ENCODE measurements around the gene FHIP1B. TPM values are rescaled to one million over a fixed set of nuclear protein-coding genes. Genes with fewer than 3 reads are reported as not detected.
A peak's percentile ranks its signal among the peaks of the same experiment; 100 is the strongest.
"Not testable (repeated sequence)": the region's sequence is repeated elsewhere in the genome, so short reads cannot be mapped to it uniquely, and the experiment has no call there.

The FHIP1B gene
- 10 to 100 TPM; 37.1 to 60.8 (median 43.6) TPM for total RNA-seq

DNA sequence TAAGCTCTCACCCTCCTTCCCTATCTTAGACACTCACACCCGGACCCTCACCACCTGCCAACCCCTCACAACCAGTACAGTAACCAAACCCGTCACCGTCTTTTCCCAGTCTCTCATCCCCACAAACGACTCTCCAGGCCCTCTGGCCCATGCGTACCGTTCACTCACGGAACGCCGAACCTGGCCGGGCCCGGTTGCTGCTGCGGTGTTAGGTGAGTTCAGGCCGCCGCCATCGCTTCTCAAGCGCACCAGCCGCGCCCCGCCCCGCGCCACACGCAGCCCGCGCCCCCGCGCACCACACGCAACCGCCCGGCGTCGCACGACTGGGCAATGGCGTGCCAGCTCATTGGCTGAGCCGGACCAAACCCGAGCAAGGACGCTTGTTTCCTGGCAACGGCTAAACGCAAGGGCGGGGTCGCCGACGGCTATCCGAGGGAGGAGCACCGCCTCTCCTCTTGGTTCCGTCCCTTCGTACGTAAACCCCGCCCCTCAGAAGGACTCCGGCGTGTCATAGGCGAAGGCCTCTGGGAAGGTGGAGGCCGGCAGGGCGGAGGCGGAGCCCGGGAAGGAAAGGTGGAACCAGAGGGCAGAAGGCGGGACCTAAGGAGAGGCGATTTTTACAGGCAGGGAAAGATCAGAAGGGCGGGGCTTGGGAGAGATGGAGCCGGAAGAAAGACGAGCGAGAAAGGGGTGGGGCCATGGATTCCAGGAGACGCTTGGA lies at the start of gene FHIP1B:
FHIP1B (minus strand) TSS at position 250 of the 721 bp plus-strand sequence. CDS start 10,120 bp downstream, outside the sequence.
- Histone ChIP-seq H3K36me3 (no peaks in the 10 kb centered on the region), H3K27me3 (no peaks in the 10 kb centered on the region), H3K27ac (peak within 1 kb of the TSS; percentile 58 to 80 (median 80)), H3K4me1 (peaks cover 12 to 15% of the 10 kb centered on the region in 2 donors), H3K4me3 (replicated peaks in 1 of 3) (peak within 1 kb of the TSS; percentile 75 to 83 (median 78)), H3K9me3 (no peaks in the 10 kb centered on the region)
- peak; percentile 100 for DNase-seq
- WGBS, 2 donors, result 0% methylated on average over 38 to 54 of the region's 62 CpGs
- TF ChIP-seq POLR2A (IDR thresholded peaks at IDR 0.05), result peak in 1 of 2 donors; percentile 64
- TF ChIP-seq, protein P1, sequence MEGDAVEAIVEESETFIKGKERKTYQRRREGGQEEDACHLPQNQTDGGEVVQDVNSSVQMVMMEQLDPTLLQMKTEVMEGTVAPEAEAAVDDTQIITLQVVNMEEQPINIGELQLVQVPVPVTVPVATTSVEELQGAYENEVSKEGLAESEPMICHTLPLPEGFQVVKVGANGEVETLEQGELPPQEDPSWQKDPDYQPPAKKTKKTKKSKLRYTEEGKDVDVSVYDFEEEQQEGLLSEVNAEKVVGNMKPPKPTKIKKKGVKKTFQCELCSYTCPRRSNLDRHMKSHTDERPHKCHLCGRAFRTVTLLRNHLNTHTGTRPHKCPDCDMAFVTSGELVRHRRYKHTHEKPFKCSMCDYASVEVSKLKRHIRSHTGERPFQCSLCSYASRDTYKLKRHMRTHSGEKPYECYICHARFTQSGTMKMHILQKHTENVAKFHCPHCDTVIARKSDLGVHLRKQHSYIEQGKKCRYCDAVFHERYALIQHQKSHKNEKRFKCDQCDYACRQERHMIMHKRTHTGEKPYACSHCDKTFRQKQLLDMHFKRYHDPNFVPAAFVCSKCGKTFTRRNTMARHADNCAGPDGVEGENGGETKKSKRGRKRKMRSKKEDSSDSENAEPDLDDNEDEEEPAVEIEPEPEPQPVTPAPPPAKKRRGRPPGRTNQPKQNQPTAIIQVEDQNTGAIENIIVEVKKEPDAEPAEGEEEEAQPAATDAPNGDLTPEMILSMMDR (IDR thresholded peaks at IDR 0.05), result no peak
- intact Hi-C loops (cut with DNase I), result loop anchor here (10.0 kb wide), 1 partner anchor 240 kb away; the partner anchor contains the start of gene TRIM3

DNA sequence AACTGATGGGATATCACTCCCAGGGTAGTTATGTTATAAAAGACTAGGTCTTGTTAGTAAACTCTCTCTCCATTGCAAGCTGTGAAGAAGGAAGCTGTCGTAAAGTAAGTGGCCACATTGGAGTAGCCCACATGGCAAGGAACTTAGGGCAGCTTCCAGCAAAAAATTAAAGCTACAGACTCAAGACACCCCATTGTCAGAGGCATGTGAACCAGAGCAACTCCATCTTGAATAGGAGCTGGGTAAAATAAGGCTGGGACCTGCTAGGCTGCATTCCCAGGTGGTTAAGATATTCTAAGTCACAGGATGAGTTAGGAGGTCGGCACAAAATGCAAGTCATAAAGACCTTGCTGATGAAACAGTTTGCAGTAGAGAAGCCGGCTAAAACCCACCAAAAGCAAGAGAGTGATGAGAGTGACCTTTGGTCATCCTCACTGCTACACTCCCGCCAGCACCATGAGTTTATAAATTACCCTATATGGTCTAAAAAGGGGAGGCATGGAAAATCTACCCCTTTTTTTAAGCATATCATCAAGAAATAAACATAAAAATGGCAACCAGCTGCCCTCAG lies 49.1 kb upstream of the FHIP1B start:
- DNase-seq, result no peak
- H3K4me1 ChIP-seq, result no peaks in the 10 kb centered on the region
- no peak for TF ChIP-seq POLR2A (IDR thresholded peaks at IDR 0.05)
- TF ChIP-seq, protein P1 (IDR thresholded peaks at IDR 0.05), result no peak
- intact Hi-C loops (cut with DNase I), result no loop called here
- H3K27ac ChIP-seq, result no peak overlapping the region
- no peaks in the 10 kb centered on the region for H3K36me3 ChIP-seq
- H3K4me3 ChIP-seq (replicated peaks in 1 of 3), result no peak overlapping the region
- H3K9me3 ChIP-seq, result no peaks in the 10 kb centered on the region
- 86% methylated on average over 4 of the region's 4 CpGs for WGBS, 2 donors
- no peaks in the 10 kb centered on the region for H3K27me3 ChIP-seq

DNA sequence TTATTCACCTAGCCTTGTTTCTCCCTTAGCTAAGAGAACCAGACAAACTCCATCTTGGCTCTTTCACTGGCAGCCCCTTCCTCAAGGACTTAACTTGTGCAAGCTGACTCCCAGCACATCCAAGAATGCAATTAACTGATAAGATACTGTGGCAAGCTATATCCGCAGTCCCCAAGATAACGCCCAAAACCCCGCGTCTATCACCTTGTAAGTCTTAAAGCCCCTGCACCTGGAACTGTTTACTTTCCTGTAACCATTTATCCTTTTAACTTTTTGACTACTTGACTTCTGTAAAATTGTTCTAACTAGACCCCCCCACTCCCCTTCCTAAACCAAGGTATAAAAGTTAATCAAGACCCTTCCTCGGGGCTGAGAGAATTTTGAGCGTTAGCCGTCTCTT lies 46.4 kb upstream of the FHIP1B start:
- H3K27me3 ChIP-seq; DNase-seq; H3K36me3 ChIP-seq; H3K4me1 ChIP-seq; H3K27ac ChIP-seq; intact Hi-C loops (cut with DNase I); H3K9me3 ChIP-seq; H3K4me3 ChIP-seq (replicated peaks in 1 of 3): not testable (repeated sequence)
- 61% methylated on average over 7 of the region's 7 CpGs for WGBS, 2 donors

DNA sequence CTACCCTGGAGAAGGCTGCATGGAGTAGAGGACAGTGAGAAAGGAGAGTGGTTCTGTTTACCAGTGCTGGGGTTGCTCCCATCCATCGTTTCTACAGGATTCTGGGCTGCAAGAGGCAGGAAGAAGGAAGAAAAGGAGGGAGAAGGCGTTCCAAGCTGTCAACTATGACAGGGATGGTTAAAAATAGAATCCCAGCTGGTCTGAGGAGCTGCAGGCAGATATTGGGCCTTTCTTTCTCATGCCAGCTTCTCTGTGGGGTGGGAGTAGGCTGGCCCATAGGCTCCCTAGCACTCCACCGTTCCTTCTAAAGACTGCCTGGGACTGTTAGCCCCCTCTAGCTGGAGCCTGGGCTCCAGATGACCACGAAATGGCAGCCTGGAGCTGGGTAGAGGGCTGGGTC lies 38.8 kb upstream of the FHIP1B start:
- no peak overlapping the region for H3K4me3 ChIP-seq (replicated peaks in 1 of 3)
- TF ChIP-seq, protein P1 (IDR thresholded peaks at IDR 0.05), result no peak
- TF ChIP-seq POLR2A (IDR thresholded peaks at IDR 0.05), result no peak
- no peak overlapping the region for H3K27ac ChIP-seq
- no peaks in the 10 kb centered on the region for H3K27me3 ChIP-seq
- DNase-seq, result no peak
- 71 to 75% methylated on average over 4 of the region's 4 CpGs for WGBS, 2 donors
- no peaks in the 10 kb centered on the region for H3K36me3 ChIP-seq
- H3K9me3 ChIP-seq, result no peaks in the 10 kb centered on the region
- no peaks in the 10 kb centered on the region for H3K4me1 ChIP-seq
- intact Hi-C loops (cut with DNase I), result no loop called here

DNA sequence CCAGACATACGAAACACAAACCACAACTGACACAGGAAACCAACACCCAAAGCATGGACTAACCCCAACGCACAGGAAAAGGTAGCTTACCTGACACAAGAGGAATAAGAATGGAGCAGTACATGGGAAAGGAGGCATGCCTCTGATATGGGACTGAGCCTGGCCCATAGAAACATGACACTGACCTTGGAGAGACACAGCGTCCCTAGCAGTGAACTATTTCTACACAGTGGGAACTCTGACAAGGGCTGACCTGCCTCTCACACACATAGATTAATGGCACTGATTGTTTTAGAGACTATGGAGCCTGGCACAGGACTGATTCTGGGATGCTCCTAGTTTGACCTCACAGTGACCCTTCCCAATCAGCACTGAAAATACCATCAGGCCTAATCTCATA lies 37.2 kb upstream of the FHIP1B start:
- no peaks in the 10 kb centered on the region for H3K36me3 ChIP-seq

More for the DNA sequence above, 37.2 kb upstream of the FHIP1B start:
- TF ChIP-seq, protein P1 (IDR thresholded peaks at IDR 0.05), result no peak
- no peak for TF ChIP-seq POLR2A (IDR thresholded peaks at IDR 0.05)
- DNase-seq, result no peak
- Histone ChIP-seq H3K9me3 (no peaks in the 10 kb centered on the region), H3K27me3 (no peaks in the 10 kb centered on the region), H3K4me3 (replicated peaks in 1 of 3) (no peak overlapping the region), H3K4me1 (no peaks in the 10 kb centered on the region), H3K27ac (no peak overlapping the region)
- WGBS, 2 donors, result 81 to 84% methylated on average over 2 of the region's 3 CpGs
- intact Hi-C loops (cut with DNase I), result no loop called here

All from thyroid gland (tissue), 4 donors.